Right lobe of liver (tissue), 6 donors: ENCODE results near the gene YLPM1. TPM values are rescaled to one million over a fixed set of nuclear protein-coding genes. Genes with fewer than 3 reads are reported as not detected.

Experiments
- ATAC-seq, 4 donors: fragments of 200-7000 bp; cut with Tn5 transposase; one replicate each; pipeline ENCODE4 v1.9.1; 2020; ENCODE audit warnings: mild to moderate bottlenecking in 4 of 4, moderate library complexity in 4 of 4
- DNase-seq, 3 donors: peaks; one replicate each; pipeline ENCODE4 v3.0.0-alpha.2; 2020
- H3K27ac ChIP-seq, 3 donors: fragments of 200-600 bp; one replicate each; pipeline ENCODE4 v1.8.0; 2022
- H3K27me3 ChIP-seq, 2 donors: fragments of 200-600 bp; one replicate each; pipeline ENCODE4 v1.8.0; 2022
- H3K36me3 ChIP-seq, 4 donors: fragments of 200-600 bp; sonication (generic) in 1 of 4; one replicate each; pipeline versions ENCODE4 v1.5.1 to v1.8.0; 2017 to 2022; ENCODE audit warnings: control low read depth in 1 of 4
- H3K4me1 ChIP-seq, 4 donors: fragments of 200-600 bp; sonication (generic) in 1 of 4; one replicate each; pipeline versions ENCODE4 v1.5.1 to v1.8.0; 2017 to 2022; ENCODE audit warnings: control low read depth in 1 of 4
- H3K4me3 ChIP-seq, 3 donors: fragments of 200-600 bp; one replicate each; pipeline ENCODE4 v1.8.0; 2022
- H3K9me3 ChIP-seq, 4 donors: fragments of 200-600 bp; sonication (generic) in 1 of 4; one replicate each; pipeline versions ENCODE4 v1.5.1 to v1.8.0; 2017 to 2022; ENCODE audit warnings: control low read depth in 1 of 4
- POLR2A ChIP-seq: fragments of 450-650 bp; IDR thresholded peaks from one replicate; pipeline ENCODE4 v1.6.1; 2017; ENCODE audit warnings: antibody characterized with exemption, mild to moderate bottlenecking
- WGBS: methylation state at CpG from one replicate; pipeline ENCODE4 v1.1.6; 2018; ENCODE audit warnings: low coverage, low lambda C conversion rate; ENCODE audit not compliant: insufficient coverage; ENCODE audit errors: missing lambda C conversion rate; 5-methylcytosine and 5-hydroxymethylcytosine counted together
- intact Hi-C, 2 donors: fragments of 100-400 bp; cut with DNase I; formaldehyde crosslinking; loops; one replicate each; pipeline versions ENCODE4 v1.11.2 to v1.14.1; 2022
- total RNA-seq, 6 experiments: library from RNA; depleted of rRNA in 2 of 6; stranded (reverse); fragments of >200 nt in 2 of 6; fragmentation: NEBNext Ultra II Directional in 3 of 6; extraction: Animal tissue kit (Norgen Biotek cat#: 25700) in 3 of 6; gene quantifications; one replicate each; pipeline versions ENCODE4 v1.1.0 to v1.2.4, GENCODE V29; 2016 to 2023
- TF ChIP-seq, protein P1 (sequence below), 4 donors: fragments of 200-600 bp in 3 of 4; fragments of 450-650 bp in 1 of 4; IDR thresholded peaks; one replicate each; pipeline versions ENCODE4 v1.5.1 to v1.8.0; 2016 to 2022; ENCODE audit warnings: antibody characterized with exemption in 4 of 4, mild to moderate bottlenecking in 2 of 4
- donor health status: DM: no; HTN: yes; CAD: no.
- donor health status: DM: no; HTN: no; CAD: no.
- donor health status: DM: no; HTN: no; CAD: no.
- donor health status: DM: no; HTN: yes; CAD: no.
- donor health status: DM: no; HTN: yes; CAD: no.

Gene YLPM1
- total RNA-seq, 6 experiments from 2014 or later: 14.8 to 20.0 (median 17.1) TPM

DNA sequence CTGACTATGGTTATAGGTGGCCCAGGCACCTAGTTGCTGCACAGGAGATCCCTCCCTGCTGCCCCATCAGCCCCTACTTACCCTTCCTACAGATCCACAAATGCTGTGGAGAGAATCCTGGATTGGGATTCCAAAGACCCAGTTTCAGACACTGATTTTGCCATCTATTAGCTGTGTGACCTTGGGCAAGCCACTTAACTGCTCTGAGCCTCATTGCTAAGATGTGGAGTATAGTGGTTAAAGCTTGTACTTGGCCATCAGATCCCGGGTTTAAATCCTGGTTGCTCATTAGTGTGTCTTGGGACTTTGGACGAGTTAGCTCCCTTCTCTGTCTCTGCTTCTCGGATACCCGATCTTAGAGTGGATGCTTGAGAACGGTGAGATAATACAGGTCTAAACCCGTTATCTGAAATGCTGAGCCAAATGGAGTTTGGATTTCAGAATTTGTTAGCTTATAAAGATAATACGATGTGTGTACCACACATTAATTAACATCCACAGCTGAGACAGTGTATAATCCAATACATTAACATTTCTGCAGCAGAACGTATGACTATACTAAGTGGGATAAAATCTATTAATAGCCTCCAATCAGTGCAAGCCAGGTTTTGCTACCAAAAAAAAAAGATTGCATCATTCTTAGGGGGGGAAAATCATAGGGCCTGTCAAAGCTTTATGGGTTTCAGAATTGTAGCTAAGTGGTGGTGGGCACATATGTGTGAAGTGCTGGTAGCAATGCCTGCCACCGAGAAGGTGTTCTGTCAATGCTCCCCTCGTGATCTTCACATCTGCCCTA lies 96.8 kb downstream of the YLPM1 start:
- ATAC-seq: no peak

DNA sequence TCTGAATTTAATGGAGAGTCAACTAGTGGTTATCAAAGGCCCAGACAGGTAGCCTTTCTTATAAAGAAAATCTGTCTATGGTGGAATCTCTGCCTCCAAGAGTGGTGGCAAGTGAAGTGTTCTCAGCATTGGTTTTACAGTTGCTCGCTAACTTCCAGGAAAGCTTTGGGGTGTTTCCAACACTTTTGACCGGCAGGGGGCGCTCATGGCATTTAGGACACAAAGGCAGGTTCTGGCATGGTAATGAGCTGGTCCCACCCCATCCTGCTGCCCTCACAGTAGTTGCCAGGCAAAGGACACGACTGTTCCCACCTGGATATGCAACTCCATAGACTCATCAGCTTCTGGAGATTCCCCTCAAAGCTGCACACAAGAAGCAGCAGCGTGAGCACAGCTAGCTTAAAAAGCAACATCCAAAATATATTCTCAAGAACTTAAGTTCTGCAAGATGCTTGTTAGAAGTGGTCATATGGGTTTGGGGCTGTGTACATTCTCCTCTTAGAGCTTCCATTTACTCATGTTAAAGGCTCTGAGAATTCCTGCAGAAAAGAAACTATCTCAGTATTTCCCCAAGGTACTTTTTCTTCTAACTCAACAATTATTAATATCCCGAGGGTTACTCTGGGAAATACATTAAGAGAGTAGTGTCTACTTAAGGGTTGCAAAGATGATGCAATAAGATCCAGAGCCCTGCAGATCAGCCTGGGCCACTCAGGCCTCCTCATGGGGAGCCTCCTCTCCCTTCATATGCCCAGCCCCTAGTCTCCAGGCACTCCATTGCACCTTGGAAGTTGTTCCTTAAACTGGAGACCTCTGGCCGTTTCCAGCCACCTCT lies 98.0 kb downstream of the YLPM1 start:
- Histone ChIP-seq H3K9me3 (no peaks in the 10 kb centered on the region), H3K4me1 (peaks cover 0 to 5% (median 1%) of the 10 kb centered on the region in 4 donors), H3K27ac (no peak overlapping the region), H3K4me3 (no peak overlapping the region), H3K27me3 (no peaks in the 10 kb centered on the region), H3K36me3 (no peaks in the 10 kb centered on the region)
- ATAC-seq (peak; percentile 80 to 90 (median 86)), DNase-seq (peak; percentile 86 to 88 (median 87))
- TF ChIP-seq, protein P1, sequence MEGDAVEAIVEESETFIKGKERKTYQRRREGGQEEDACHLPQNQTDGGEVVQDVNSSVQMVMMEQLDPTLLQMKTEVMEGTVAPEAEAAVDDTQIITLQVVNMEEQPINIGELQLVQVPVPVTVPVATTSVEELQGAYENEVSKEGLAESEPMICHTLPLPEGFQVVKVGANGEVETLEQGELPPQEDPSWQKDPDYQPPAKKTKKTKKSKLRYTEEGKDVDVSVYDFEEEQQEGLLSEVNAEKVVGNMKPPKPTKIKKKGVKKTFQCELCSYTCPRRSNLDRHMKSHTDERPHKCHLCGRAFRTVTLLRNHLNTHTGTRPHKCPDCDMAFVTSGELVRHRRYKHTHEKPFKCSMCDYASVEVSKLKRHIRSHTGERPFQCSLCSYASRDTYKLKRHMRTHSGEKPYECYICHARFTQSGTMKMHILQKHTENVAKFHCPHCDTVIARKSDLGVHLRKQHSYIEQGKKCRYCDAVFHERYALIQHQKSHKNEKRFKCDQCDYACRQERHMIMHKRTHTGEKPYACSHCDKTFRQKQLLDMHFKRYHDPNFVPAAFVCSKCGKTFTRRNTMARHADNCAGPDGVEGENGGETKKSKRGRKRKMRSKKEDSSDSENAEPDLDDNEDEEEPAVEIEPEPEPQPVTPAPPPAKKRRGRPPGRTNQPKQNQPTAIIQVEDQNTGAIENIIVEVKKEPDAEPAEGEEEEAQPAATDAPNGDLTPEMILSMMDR (IDR thresholded peaks at IDR 0.05): peak; percentile 80 to 95 (median 87)
- no peak for TF ChIP-seq POLR2A
- intact Hi-C loops: loop anchor here (5.0 kb wide), 1 partner anchor 46 kb away; no protein-coding TSS in a partner anchor
- WGBS: 35% methylated on average over 6 of the region's 7 CpGs

More for the DNA sequence above, 96.8 kb downstream of the YLPM1 start:
- intact Hi-C loops: loop anchor here (5.0 kb wide), 1 partner anchor 47 kb away; no protein-coding TSS in a partner anchor
- WGBS: 40% methylated on average over 10 of the region's 10 CpGs
- Histone ChIP-seq H3K27me3 (no peaks in the 10 kb centered on the region), H3K9me3 (no peaks in the 10 kb centered on the region), H3K4me1 (peaks cover 0 to 12% (median 1%) of the 10 kb centered on the region in 4 donors), H3K4me3 (no peak overlapping the region), H3K36me3 (no peaks in the 10 kb centered on the region), H3K27ac (no peak overlapping the region)
- no peak for DNase-seq
- TF ChIP-seq POLR2A: no peak
- TF ChIP-seq, protein P1 (IDR thresholded peaks at IDR 0.05): no peak

DNA sequence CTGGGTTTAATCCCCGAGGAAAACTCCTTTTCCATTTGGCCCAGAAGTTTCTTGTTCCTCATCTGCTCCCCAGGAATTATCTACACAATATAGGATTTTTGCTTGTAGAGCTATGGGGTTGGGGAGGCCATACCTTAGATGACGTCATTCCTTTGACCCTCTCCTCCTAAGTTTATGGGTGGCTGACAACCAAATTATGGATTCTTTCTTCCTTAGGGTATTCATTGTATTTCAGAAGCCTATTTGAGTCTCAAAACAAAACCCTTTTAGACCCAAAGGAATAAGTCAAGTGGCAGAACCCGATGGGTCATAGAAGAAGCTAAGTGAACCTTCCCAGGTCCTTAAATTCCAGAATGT lies 98.6 kb downstream of the YLPM1 start:
- Histone ChIP-seq H3K4me1 (no peaks in the 10 kb centered on the region), H3K9me3 (no peaks in the 10 kb centered on the region), H3K4me3 (no peak overlapping the region), H3K27ac (no peak overlapping the region), H3K36me3 (no peaks in the 10 kb centered on the region), H3K27me3 (no peaks in the 10 kb centered on the region)
- ATAC-seq (no peak), DNase-seq (no peak)
- intact Hi-C loops: loop anchor here (5.0 kb wide), 1 partner anchor 46 kb away; no protein-coding TSS in a partner anchor
- no peak for TF ChIP-seq POLR2A
- TF ChIP-seq, protein P1 (IDR thresholded peaks at IDR 0.05): no peak
- WGBS: 53% methylated on average over 3 of the region's 3 CpGs

DNA sequence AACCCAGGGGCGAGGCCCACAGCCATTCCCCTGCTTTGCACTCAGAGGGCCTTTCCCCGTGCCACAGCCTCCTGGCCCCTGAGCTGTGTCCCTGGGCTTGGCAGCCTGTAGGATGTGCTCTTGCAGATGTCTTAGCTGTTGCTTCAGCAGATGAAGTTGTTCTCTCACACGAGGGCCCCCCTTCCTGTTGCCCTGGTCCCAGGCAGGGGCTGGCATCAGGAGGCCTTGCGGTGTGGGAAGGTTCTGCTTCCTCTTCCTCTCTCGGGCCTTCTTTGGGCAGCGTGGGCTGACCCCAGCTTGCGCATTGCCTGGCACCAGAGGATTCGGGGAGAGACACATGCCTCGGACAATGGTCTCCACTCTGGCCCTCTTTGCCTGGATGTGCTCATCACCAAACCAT lies 100.2 kb downstream of the YLPM1 start:
- no peak overlapping the region for H3K27ac ChIP-seq
- WGBS: 55% methylated on average over 3 of the region's 9 CpGs
- no peak overlapping the region for H3K4me3 ChIP-seq
- no peaks in the 10 kb centered on the region for H3K9me3 ChIP-seq
- ATAC-seq: peak in 3 of 4 donors; percentile 11 to 21 (median 13)
- DNase-seq: no peak
- no peaks in the 10 kb centered on the region for H3K27me3 ChIP-seq
- no peaks in the 10 kb centered on the region for H3K36me3 ChIP-seq
- intact Hi-C loops: loop anchor here (5.0 kb wide), 1 partner anchor 44 kb away; no protein-coding TSS in a partner anchor
- TF ChIP-seq, protein P1 (IDR thresholded peaks at IDR 0.05): no peak
- TF ChIP-seq POLR2A: no peak
- no peaks in the 10 kb centered on the region for H3K4me1 ChIP-seq
